Sigmoid colon (tissue), 4 donors: Measurements from ENCODE around the gene C1orf116.
"Not testable (repeated sequence)": the region's sequence is repeated elsewhere in the genome, so short reads cannot be mapped to it uniquely, and the experiment has no call there.

Source experiments
- EP300 ChIP-seq, 4 donors: sonication (generic); formaldehyde crosslinking; IDR thresholded peaks; one replicate each; pipeline ENCODE4 v1.6.1; 2017; ENCODE audit warnings: antibody characterized with exemption in 4 of 4
- POLR2A ChIP-seq, 2 donors: fragments of 450-650 bp; IDR thresholded peaks; one replicate each; pipeline ENCODE4 v1.6.1; 2016; ENCODE audit warnings: antibody characterized with exemption in 2 of 2, mild to moderate bottlenecking in 2 of 2, moderate library complexity in 2 of 2
- POLR2AphosphoS5 ChIP-seq, 4 donors: sonication (generic); formaldehyde crosslinking; IDR thresholded peaks; one replicate each; pipeline ENCODE4 v1.6.1; 2017; ENCODE audit warnings: antibody characterized with exemption in 4 of 4
- TF ChIP-seq, protein P1 (sequence below), 4 experiments: fragments of 450-650 bp in 3 of 4; fragments of 200-600 bp in 1 of 4; IDR thresholded peaks; one replicate each; pipeline ENCODE4 v1.5.1; 2016 to 2019; ENCODE audit warnings: antibody characterized with exemption in 4 of 4, mild to moderate bottlenecking in 3 of 4, moderate library complexity in 2 of 4

DNA sequence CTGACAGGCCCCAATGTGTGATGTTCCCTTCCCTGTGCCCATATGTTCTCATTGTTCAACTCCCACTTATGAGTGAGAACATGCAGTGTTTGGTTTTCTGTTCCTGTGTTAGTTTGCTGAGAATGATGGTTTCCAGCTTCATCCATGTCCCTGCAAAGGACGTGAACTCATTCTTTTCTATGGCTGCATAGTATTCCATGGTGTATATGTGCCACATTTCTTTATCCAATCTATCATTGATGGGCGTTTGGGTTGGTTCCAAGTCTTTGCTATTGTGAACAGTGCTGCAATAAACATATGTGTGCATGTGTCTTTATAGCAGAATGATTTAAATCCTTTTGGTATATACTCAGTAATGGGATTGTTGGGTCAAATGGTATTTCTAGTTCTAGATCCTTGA is 8.8 kb upstream of the C1orf116 start:
- not testable (repeated sequence) for TF ChIP-seq POLR2A, POLR2AphosphoS5, EP300 (IDR thresholded peaks at IDR 0.05)
- TF ChIP-seq, protein P1, sequence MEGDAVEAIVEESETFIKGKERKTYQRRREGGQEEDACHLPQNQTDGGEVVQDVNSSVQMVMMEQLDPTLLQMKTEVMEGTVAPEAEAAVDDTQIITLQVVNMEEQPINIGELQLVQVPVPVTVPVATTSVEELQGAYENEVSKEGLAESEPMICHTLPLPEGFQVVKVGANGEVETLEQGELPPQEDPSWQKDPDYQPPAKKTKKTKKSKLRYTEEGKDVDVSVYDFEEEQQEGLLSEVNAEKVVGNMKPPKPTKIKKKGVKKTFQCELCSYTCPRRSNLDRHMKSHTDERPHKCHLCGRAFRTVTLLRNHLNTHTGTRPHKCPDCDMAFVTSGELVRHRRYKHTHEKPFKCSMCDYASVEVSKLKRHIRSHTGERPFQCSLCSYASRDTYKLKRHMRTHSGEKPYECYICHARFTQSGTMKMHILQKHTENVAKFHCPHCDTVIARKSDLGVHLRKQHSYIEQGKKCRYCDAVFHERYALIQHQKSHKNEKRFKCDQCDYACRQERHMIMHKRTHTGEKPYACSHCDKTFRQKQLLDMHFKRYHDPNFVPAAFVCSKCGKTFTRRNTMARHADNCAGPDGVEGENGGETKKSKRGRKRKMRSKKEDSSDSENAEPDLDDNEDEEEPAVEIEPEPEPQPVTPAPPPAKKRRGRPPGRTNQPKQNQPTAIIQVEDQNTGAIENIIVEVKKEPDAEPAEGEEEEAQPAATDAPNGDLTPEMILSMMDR (IDR thresholded peaks at IDR 0.05), result not testable (repeated sequence)
